ENCODE results near the gene CENPB.
A peak's percentile ranks its signal among the peaks of the same experiment; 100 is the strongest.

Gene CENPB

DNA sequence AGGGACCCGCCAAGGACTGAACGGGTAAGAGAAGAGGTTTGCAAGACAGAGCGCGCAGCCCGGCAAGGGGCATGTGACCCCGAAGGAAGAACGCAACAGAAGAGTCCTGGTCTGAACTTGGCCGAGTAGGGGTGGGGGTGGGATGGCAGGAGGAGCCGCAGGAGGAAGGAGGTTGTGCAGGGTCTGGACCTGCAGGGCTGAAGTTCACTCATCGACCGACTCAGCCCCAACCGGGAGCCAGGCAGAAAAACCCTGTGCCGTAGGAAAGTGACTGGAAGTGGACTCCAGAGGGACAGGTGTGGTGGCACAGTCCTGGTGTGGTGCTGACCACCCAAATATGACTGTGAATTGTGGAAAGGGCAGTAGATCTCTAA is 34.2 kb downstream of the CENPB start:
- no peak overlapping the region for H3K4me3 Mint-ChIP-seq
- H3K4me1 Mint-ChIP-seq: no peaks in the 10 kb centered on the region
- H3K9me3 Mint-ChIP-seq: no peaks in the 10 kb centered on the region
- no peak overlapping the region for H3K27ac Mint-ChIP-seq
- TF ChIP-seq, protein P1, sequence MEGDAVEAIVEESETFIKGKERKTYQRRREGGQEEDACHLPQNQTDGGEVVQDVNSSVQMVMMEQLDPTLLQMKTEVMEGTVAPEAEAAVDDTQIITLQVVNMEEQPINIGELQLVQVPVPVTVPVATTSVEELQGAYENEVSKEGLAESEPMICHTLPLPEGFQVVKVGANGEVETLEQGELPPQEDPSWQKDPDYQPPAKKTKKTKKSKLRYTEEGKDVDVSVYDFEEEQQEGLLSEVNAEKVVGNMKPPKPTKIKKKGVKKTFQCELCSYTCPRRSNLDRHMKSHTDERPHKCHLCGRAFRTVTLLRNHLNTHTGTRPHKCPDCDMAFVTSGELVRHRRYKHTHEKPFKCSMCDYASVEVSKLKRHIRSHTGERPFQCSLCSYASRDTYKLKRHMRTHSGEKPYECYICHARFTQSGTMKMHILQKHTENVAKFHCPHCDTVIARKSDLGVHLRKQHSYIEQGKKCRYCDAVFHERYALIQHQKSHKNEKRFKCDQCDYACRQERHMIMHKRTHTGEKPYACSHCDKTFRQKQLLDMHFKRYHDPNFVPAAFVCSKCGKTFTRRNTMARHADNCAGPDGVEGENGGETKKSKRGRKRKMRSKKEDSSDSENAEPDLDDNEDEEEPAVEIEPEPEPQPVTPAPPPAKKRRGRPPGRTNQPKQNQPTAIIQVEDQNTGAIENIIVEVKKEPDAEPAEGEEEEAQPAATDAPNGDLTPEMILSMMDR (IDR thresholded peaks at IDR 0.05; ENCODE audit: unreplicated experiment in 3 of 3): no peak
- H3K27me3 Mint-ChIP-seq (ENCODE audit: low read depth): peaks cover 36% of the 10 kb centered on the region
- peaks cover 23% of the 10 kb centered on the region for H3K36me3 Mint-ChIP-seq (ENCODE audit: low read depth)

DNA sequence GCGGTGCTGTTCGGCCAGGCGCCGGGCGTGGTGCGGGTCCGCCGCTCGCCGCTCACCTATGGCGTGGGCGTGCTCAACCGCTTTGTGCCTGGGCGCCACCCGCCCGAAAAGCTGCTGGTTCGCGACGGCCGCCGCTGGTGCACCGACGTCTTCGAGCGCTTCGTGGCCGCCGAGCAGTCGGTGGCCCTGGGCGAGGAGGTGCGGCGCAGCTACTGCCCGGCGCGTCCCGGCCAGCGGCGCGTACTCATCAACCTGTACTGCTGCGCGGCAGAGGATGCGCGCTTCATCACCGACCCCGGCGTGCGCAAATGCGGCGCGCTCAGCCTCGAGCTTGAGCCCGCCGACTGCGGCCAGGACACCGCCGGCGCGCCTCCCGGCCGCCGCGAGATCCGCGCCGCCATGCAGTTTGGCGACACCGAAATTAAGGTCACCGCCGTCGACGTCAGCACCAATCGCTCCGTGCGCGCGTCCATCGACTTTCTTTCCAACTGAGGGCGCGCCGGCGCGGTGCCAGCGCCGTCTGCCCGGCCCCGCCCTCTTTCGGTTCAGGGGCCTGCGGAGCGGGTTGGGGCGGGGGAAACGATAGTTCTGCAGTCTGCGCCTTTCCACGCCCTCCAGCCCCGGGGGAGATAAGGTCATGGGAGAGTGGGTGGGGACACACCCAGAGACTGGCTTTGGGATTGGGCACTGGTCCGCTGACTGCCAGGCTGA is 34.7 kb downstream of the CENPB start:
- TF ChIP-seq, protein P1 (IDR thresholded peaks at IDR 0.05; ENCODE audit: unreplicated experiment in 3 of 3): no peak
- H3K36me3 Mint-ChIP-seq (ENCODE audit: low read depth): peaks cover 26% of the 10 kb centered on the region
- H3K27me3 Mint-ChIP-seq (ENCODE audit: low read depth): peaks cover 42% of the 10 kb centered on the region
- no peak overlapping the region for H3K4me3 Mint-ChIP-seq
- no peaks in the 10 kb centered on the region for H3K9me3 Mint-ChIP-seq
- no peaks in the 10 kb centered on the region for H3K4me1 Mint-ChIP-seq
- H3K27ac Mint-ChIP-seq: no peak overlapping the region

DNA sequence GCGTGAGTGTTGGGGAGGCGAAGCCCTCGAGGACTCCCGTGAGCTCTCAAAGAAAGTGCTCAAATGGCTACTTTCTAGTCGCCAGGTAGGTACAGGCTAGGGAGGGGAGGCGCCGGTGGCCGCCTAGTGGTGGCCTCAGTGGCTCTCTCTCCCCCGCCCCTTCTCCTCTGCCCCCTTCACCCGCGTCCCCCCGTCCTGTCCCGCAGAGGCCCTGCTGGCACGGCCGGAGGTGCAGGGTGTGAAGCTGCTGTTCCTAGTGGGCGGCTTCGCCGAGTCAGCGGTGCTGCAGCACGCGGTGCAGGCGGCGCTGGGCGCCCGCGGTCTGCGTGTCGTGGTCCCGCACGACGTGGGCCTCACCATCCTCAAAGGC is 35.2 kb downstream of the CENPB start:
- TF ChIP-seq, protein P1 (IDR thresholded peaks at IDR 0.05; ENCODE audit: unreplicated experiment in 3 of 3): peak in 1 of 3 experiments; percentile 13
- H3K27ac Mint-ChIP-seq: no peak overlapping the region
- H3K36me3 Mint-ChIP-seq (ENCODE audit: low read depth): peaks cover 31% of the 10 kb centered on the region
- H3K4me1 Mint-ChIP-seq: no peaks in the 10 kb centered on the region
- H3K27me3 Mint-ChIP-seq (ENCODE audit: low read depth): peaks cover 47% of the 10 kb centered on the region
- no peak overlapping the region for H3K4me3 Mint-ChIP-seq
- no peaks in the 10 kb centered on the region for H3K9me3 Mint-ChIP-seq

DNA sequence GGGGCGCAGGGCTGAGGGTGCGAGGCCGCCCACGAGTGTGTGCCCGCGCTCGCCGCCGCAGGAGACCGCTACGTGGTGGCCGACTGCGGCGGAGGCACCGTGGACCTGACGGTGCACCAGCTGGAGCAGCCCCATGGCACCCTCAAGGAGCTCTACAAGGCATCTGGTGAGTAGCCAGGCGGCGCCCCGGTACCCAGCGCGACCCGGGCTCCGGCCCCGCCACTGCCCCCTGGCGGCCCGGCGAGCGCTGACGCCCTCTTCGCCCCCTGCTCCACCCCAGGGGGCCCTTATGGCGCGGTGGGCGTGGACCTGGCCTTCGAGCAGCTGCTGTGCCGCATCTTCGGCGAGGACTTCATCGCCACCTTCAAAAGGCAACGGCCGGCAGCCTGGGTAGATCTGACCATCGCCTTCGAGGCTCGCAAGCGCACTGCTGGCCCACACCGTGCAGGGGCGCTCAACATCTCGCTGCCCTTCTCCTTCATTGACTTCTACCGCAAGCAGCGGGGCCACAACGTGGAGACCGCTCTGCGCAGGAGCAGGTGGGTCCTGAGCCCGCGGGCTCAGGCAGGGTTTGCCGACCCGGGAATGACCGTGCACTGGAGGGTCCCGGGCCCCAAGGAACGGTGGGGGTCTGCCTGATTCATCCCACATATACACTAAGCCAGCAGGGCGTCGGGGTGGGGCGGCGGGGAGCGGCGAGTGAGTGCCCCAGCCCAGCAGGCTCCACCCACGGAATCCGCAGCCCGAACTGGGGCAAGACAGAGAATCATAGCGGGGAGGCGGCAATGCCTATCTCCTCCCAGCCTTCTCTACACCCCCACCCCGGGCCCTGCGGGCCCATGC is 36.6 kb downstream of the CENPB start:
- Mint-ChIP-seq H3K27me3 (ENCODE audit: low read depth) (peaks cover 53% of the 10 kb centered on the region), H3K9me3 (no peaks in the 10 kb centered on the region), H3K4me3 (peak overlapping the region in 1 of 3 experiments; percentile 58), H3K27ac (no peak overlapping the region), H3K4me1 (no peaks in the 10 kb centered on the region), H3K36me3 (ENCODE audit: low read depth) (peaks cover 37% of the 10 kb centered on the region)
- TF ChIP-seq, protein P1 (IDR thresholded peaks at IDR 0.05; ENCODE audit: unreplicated experiment in 3 of 3): peak; percentile 82 to 92 (median 90)

DNA sequence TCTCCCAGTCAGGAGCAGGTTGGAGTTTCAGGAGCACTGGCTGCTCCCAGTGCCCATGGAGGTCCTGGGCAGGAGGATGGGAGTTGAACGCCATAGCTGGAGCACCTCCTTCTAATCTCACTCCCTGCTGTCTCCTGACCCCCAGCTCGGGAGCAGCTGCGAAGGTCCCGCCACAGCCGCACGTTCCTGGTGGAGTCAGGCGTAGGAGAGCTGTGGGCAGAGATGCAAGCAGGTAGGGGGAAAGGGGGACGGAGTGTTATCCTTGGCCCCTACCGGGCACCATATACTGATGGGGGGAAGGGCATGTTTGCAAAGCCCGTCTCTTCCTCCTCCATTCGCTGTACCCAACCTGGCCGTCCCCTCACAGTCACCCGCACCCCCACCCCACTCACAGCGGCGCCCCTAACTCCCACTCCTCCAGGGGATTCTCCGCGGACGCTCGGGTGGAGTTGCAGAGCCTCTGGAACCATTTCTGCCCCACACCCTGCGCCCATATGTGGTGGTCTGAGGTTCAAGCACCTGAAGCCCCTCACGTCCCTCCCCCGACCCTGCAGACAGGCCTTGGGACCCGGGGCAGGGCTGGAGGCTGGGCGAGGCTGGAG is 37.4 kb downstream of the CENPB start:
- peaks cover 59% of the 10 kb centered on the region for H3K27me3 Mint-ChIP-seq (ENCODE audit: low read depth)
- no peaks in the 10 kb centered on the region for H3K9me3 Mint-ChIP-seq
- H3K4me1 Mint-ChIP-seq: no peaks in the 10 kb centered on the region
- TF ChIP-seq, protein P1 (IDR thresholded peaks at IDR 0.05; ENCODE audit: unreplicated experiment in 3 of 3): no peak
- no peak overlapping the region for H3K27ac Mint-ChIP-seq
- H3K4me3 Mint-ChIP-seq: no peak overlapping the region
- H3K36me3 Mint-ChIP-seq (ENCODE audit: low read depth): peaks cover 40% of the 10 kb centered on the region
